CD4-positive, alpha-beta T cell treated with Interferon alpha-2 for 1 hour (primary cell): ENCODE results near the gene CACNB2.
"Not testable (repeated sequence)": the region's sequence is repeated elsewhere in the genome, so short reads cannot be mapped to it uniquely, and the experiment has no call there.

ENCODE experiments used
- DNase-seq, 2 donors: peaks; one replicate each; pipeline ENCODE4 v3.0.0-alpha.2; 2020 to 2022

CACNB2 gene

GRCh38 chr10:18409599-18410397 lies 269.6 kb downstream of the CACNB2 start:
- DNase-seq, result no peak

DNA sequence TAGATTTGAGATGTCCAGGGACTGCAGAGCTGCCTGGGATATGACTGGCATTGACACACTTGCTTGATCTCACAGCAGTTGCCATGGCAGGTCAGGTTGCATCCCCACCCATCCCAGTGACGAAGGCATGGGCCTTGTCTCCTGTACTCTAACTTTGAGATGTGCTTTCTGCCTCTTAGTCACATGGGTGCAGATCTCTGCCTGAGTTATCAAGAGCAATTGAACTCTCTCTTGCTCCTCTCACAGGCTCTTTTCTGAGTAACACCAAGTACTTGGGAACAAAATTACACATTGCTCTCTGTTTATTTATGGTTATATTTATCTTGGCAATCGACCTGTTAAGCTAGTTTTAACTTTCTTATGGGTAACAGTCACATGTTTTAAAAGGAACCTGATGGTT lies 273.8 kb downstream of the CACNB2 start:
- no peak for DNase-seq

DNA sequence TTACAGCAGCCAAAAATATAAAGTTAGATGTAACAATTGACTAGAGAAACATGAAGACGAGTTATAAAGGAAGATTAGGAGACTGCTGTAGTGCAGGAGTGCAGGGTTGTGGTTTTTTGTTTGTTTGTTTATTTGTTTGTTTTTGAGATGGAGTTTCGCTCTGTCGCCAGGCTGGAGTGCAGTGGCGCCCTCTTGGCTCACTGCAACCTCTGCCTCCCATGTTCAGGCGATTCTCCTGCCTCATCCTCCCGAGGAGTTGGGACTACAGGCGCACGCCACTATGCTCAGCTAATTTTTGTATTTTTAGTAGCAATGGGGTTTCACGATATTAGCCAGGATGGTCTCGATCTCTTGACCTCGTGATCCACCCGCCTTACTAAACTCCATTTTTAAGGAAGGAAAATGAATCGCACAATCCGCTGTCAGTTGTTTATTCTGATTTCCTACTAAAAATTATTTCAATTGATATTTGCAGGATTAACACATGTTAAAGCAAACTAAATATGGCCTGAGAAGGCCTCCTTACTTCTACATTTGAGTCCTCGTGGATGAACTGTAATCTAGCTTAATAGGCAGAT lies 277.8 kb downstream of the CACNB2 start:
- no peak for DNase-seq

- peak in 1 of 2 donors; percentile 2 for DNase-seq
Observed at GRCh38 chr10:18418541-18419215, 278.5 kb downstream of the CACNB2 start.

GRCh38 chr10:18419945-18420344 lies 279.7 kb downstream of the CACNB2 start:
- DNase-seq, result no peak

DNA sequence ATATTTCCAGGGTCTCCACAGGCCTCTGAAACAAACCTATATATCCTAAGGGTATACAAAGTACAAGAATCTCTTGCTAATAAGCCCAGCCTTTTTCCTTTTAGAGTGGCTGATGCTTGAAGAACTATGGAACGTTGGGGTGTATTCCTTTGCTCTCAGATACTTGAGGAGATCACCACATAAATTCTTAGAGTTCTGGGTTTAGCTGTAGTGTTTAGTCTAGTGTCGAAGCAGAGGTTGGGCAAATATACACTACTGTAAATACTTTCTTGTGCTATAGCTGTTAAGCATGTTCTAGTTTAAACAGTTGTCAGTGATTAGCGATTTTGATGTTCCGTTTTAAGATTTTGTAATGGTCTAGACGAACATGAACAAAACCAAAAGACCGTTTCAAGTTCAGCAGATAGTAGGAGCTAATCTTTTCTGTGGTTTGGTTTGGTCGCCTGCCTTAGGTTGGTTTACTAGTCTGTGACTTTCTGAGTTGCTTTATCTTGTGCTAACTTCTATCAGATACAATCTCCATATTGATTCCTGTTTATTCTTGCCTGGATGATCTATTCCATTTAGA lies 281.6 kb downstream of the CACNB2 start:
- DNase-seq, result no peak

DNA sequence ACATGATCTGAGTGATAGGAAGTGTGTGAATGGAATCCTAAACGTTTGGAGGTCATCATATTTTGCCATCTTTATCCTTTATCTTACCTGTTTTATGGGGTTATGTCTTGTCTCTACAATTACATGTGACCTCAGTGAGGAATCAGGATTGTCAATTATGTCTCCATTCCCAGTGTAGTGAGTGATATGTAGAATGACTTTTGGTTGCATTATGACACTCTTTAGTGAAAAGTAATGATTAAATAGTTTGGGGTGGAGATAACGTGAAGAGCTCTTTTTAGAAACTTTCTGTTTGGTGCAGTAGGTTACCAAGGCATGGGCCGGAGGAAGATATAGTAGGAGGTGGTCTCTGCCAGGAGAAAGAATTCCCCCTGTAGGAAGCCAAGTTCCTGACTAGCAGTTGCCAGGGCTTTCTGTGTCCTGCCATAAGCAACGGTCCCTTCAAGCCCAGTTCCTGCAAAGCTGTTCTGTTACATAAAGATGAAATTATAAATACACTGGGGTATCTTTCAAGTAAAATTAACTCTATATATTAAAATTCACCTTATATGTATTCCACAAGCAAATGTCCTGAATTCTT lies 282.9 kb downstream of the CACNB2 start:
- DNase-seq, result no peak

- DNase-seq, result no peak
Observed at GRCh38 chr10:18424200-18424599, 284.0 kb downstream of the CACNB2 start.

DNA sequence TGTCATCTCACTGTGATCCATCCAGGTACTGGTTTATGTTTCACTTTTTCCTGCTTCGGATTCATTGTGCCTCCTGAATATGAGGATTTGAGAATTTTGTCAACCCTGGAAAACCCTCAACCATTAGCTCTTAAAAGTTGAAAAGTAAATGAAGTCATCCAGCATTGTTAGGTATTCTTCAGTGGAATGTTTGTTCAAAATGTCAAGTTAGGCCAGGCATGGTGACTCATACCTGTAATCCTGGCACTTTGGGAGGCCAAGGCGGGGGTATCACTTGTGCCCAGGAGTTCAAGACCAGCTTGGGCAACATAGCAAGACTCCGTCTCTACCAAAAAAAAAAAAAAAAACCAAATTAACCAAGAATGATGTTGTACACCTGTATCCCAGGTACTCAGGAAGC lies 289.1 kb downstream of the CACNB2 start:
- DNase-seq, result no peak

DNA sequence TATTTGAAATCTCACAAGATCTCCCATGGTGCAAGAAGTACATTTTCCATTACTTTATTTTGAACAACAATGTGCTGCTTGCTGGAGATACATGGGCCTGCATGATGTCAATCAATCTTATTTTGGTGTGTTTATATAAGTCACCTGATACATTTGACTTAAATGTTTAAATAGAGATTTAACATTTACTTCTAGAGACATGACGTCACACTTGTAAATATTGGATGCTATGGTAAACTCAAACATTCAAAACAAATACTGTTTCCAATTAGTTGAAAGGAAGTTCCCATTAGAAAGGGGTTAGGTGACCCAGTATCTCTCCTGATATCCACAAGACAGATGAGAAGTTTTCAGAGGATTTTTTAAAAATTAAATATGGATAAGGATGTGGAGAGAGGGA lies 296.7 kb downstream of the CACNB2 start:
- no peak for DNase-seq

DNA sequence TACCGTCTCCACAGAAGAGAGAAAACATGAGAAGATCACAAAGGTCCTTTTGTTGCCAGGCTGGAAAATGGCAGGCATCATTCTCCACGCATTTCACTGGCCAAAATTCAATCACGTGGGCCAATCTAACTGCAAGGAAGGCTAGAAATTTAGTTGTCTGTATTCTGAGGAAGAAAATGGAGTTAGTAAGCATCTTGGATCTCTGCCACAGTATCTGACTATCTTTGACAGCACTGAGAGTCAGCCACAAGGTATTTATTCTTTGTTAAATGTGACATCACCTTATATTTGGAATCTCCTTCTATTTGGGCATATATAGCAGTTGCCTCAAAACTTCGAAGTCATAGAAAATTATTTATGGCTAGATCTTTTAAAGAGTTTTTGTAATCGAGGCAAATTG lies 297.3 kb downstream of the CACNB2 start:
- DNase-seq, result no peak

DNA sequence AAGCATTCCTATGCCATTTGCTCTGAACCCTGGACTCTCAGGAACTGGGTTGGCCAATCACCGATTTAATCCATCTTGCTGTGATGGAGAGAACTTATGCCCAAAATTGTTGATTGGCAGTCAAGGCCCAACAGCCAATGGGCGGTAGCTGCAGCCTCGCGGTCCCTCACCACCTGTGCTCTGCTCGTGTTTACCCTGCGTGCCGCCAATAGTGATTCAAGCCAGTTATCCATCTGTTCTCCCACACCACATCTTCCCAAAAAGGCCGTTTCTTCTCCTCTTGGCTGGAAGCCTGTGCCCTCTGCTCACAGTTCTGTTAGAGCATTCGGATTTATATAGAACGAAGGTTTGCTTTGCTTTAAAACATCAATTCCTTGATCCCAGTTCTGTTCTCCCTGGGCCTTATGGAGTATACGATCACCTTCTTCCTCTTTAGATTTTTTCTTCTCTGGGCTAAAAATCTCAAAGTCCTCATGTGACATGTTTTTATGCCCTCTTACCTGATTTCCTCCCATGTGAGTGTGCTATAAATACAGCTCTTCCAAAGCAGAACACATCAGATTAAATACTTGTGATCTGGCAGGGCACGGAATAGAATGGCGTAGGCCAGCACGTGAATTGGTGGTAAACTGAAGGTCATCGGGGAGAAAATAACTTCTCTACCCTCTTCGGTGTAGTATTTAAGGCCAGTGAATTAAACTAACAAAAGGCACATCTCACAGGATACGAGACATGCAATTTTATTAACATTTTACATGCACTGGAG lies 298.3 kb downstream of the CACNB2 start:
- DNase-seq, result no peak

DNA sequence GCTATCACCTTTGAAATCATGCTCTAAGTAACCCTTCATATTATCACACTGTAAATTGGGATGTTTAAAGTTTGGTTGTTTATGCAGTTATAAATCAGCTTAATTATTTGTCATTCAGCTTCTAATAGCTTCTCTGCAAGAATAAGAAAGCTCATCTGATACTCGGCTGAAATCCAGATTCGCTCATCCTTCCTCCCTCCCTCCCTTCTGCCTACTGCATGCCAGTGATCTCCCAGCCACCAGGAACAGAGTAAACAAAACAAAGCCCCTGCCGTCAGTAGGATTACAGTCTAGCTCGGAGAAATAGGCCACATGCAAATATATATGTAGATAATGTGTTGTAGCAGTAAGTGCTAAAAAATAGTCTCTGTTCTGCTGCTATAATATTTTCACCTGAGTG lies 299.4 kb downstream of the CACNB2 start:
- DNase-seq, result no peak

DNA sequence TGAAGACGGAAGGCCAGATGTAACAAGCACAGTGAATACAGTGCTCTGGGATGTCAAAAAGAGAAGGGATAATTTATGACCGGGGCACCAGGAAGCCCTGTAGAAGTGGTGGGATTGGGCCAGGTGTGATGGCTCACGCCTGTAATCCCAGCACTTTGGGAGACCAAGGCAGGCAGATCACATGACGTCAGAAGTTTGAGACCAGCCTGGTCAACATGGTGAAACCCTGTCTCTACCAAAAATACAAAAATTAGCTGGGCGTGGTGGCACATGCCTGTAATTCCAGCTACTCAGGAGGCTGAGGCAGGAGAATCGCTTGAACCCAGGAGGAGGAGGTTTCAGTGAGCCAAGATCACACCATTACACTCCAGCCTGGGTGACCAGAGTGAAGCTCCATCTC lies 305.4 kb downstream of the CACNB2 start:
- not testable (repeated sequence) for DNase-seq

DNA sequence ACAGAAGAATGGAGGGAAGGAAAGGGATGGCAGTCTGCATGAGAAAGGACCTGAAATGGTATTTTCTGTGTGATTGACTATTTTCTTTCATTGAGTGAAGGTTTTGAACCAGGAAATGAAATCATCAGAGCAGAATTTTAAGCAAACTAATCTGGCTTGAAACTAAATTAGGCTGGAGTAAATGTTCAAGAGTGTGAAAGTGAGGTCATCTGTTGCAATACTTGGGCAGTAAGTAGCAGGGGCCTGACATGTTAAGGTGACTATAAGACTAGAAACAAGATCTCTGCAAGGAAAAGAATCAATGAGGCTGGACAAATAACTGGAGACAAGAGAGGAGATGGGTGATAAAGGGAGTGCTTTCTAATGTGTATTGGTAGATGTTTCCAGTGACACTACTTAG lies 306.0 kb downstream of the CACNB2 start:
- no peak for DNase-seq

DNA sequence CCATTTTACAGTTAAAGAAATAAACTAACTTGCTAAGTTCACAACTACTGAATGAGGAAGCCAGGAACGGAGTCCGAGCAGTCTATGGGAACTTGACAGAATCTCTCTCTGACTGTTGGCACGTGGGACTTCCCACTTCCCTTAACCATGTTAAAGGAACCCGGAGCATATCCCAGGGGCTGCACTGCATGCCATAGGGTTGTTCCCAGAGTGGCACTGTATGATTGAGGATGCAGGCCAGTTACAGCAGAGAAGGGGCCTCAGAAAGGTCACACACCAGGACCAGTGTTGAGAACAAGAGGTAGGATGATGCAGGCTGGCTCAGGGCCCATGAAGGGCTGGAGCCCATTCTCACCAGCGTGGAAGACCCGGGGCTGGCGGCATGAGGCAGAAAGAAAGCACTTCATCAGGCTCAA lies 309.4 kb downstream of the CACNB2 start:
- DNase-seq, result no peak

DNA sequence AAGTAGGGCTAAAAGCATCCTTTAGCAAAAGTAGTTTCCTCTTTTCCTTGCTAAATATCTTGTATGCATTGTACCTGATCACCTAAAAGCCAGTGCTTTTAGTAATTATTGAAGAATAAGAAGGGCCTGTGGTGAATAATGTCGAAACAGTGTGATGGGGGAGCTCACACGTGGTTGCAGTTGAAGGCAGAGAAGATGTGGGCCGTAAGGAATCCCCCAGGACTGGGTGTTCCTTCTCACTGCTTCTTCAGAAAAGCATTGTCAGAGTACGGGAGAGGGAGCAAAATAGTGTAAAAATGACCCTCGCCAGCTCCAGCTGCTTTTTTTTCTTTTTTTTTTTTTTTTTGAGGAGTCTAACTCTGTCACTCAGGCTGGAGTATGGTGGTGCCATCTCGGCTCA lies 310.1 kb downstream of the CACNB2 start:
- DNase-seq, result no peak

- no peak for DNase-seq
Observed at GRCh38 chr10:18455086-18455884, 315.1 kb downstream of the CACNB2 start.

- DNase-seq, result no peak
Observed at GRCh38 chr10:18456984-18457383, 316.8 kb downstream of the CACNB2 start.

GRCh38 chr10:18460032-18460431 lies 319.8 kb downstream of the CACNB2 start:
- DNase-seq, result no peak

- no peak for DNase-seq
Observed at GRCh38 chr10:18463673-18464211, 323.5 kb downstream of the CACNB2 start.

DNA sequence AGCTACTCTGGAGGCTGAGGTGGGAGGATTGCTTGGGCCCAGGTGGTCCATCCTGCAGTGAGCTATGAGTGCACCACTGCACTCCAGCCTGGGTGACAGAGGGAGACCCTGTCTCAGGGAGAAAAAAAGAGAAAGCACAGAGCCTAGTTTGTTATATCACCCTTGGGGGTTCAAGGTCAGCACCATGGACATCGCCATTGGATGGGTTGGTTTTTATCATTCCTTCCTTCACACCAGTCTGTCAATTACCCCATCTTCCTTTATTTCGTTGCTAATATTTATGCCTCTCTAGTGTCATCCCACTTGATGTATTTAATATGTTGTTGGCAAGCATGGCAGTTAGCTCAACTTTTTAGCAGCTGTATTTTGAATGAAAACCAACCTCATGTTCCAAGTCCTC lies 328.9 kb downstream of the CACNB2 start:
- DNase-seq, result no peak
